ENCODE data around the gene TMEM52.

The TMEM52 gene

GRCh38 chr1:1928231-1929101 is 9.4 kb upstream of the TMEM52 start:
- DNase-seq (ENCODE audit: low read depth in 1 of 2, low spot score in 1 of 2), result no peak

- DNase-seq (ENCODE audit: low read depth in 1 of 2, low spot score in 1 of 2), result no peak
Measured at GRCh38 chr1:1927751-1928150, 8.7 kb upstream of the TMEM52 start.

DNA sequence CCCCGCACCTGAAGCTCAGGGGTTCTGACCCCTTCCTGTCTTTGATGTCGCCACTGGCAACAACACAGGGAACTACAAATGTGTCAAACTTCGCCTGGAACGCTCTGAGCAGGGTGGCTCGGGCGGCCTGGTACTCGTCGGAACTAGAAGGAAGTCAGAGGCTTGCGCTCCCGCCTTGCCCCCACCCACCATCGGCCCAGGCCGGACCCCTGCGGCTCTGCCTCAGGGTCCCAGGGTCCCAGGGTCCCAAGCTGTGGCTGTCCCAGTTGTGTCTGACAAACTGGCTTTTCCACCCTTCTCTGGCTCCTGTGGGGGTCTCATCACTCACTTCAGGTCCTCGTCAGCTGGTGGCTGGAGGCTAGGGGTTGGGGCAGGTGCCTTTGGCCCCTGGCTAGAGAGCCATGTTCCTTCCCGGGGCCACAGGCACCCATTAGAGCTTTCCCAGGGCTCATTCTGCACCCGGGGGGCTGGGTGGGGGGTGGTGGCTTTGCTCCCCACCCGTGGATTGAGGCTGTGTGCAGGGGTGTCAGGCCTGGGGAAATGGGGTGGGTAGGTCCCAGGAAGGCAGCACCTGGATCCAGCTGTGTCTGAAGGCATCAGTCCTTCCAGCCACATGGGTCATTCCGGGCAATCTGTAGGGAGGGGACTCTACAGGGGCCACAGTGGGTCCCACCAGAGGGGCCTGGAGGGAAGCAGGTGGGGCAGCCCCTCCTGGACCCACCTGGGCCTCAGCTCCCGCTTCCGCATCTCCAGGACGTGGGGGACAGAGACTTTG is 8.0 kb upstream of the TMEM52 start:
- DNase-seq (ENCODE audit: low read depth in 1 of 2, low spot score in 1 of 2), result no peak

DNA sequence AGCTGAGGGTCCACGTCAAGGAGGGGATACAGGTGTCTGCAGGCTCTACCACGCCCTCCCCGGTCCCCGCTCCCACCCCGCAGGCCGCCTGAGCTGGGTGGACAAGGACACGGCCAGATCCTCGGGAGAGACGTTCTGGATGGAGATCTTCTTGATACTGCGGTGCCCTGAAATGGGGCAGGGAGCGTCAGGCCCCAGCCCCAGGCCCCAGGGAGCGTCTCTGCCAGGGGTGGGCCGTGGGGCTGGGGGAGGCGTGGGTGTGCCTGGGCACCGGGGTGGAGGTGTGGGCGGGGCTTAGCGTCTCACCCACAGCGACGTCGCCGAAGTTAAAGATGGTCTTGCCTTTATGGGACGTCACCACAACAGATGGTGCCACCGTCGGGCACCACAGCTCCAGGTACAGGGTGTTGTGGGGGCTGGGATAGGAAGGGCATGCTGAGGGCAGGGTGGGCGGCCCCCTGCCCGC is 7.3 kb upstream of the TMEM52 start:
- DNase-seq (ENCODE audit: low read depth in 1 of 2, low spot score in 1 of 2), result no peak

DNA sequence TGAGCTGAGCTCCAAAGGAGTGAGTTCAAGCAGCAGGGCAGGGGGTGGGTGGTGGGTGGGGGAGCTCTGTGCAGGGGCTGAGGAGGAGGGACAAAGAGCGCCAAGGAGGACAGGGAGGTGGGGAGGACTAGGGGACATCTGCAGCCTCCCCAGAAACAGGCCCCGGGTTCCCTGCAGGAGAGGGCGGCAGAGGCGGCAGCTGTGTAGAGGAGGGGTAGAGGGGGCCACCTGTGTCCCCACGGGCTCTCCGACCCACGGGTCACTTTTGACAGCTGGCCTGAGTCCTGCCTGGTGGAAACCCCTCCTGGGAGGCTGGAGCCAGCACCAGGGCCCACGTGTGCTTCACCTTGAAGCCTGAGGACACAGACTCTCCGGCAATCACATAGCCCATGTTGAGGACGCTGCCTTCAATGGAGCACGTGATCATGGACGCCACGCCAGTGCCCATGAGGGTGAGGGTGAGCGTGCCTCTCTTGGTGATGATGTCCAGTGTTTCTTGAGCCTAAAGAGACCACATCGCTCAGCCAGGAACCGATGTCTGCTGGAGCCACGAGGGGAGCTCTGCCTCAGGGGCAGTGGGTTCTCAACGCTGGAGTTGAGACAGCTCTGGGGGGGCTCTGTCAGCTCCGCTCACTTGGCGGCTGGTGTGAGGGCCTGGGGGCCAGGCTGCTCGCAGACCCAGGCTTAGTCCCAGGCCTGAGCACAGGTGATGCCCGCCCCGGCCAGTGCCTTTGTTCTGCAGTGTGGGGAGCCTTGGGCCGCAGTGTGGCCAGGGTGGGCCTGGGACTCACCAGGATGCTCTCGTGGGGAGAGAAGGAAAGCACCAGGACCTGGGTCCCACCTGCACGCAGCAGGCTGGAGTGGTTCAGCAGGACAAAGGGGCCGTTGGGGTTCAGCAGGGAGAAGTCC is 6.6 kb upstream of the TMEM52 start:
- DNase-seq (ENCODE audit: low read depth in 1 of 2, low spot score in 1 of 2), result no peak

DNA sequence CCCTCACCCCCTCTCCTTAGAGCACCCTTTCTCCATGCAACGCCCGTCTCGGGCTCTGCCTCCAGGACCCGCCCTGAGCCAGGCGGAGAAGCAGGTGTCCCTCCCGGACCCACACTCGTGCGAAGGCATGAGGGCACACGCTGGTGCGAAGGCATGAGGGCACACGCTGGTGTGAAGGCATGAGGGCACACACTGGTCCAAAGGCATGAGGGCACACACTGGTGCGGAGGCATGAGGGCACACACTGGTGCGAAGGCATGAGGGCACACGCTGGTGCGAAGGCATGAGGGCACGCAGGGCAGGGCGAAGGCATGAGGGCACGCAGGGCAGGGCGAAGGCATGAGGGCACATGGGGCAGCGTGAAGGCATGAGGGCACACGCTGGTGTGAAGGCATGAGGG is 5.8 kb upstream of the TMEM52 start:
- DNase-seq (ENCODE audit: low read depth in 1 of 2, low spot score in 1 of 2), result no peak

- DNase-seq (ENCODE audit: low read depth in 1 of 2, low spot score in 1 of 2), result no peak
Measured at GRCh38 chr1:1924386-1924785, 5.3 kb upstream of the TMEM52 start.

GRCh38 chr1:1922956-1923833 is 4.1 kb upstream of the TMEM52 start:
- DNase-seq (ENCODE audit: low read depth in 1 of 2, low spot score in 1 of 2), result no peak

GRCh38 chr1:1922702-1922955 is 3.5 kb upstream of the TMEM52 start:
- DNase-seq (ENCODE audit: low read depth in 1 of 2, low spot score in 1 of 2), result no peak

DNA sequence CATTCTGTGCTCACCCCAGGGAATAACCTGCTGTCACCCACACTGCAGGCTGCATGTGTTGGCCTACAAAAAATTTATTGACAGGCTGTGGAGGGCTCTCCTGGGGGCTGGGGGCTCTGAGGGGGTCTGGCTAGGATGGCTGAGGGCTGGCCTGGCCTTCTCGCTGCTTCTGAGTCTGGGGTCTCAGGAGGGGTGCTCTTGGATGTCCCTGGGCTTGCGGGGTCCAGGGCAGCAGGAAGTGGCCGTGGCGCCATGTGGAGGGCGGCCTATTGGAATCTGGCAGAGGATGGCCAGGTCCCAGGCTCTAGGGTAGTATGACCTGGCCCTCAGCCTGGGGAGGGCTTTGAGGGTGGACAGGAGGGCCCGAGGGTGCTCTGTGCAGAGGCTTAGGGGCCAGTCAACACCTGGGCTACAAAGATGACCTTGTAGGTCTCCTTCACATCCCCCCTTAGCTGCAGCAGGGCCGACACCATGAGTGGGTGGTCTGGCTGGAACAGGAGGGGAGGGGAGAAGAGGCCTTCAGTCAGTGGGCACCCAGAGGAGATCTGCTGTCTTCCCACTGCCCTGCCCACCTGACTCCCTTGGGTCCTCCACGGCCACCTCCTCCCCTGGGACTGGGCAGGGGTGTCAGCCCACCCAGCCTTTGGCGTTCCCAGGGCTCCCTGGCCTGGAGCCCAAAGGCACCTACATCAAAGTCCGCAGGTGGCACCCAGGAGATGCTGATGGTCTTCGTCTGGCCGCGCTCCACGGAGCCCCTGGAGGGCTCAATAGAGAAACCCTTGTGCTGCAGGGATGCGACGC is 3.0 kb upstream of the TMEM52 start:
- no peak for DNase-seq (ENCODE audit: low read depth in 1 of 2, low spot score in 1 of 2)

GRCh38 chr1:1921459-1921862 is 2.4 kb upstream of the TMEM52 start:
- no peak for DNase-seq (ENCODE audit: low read depth in 1 of 2, low spot score in 1 of 2)

DNA sequence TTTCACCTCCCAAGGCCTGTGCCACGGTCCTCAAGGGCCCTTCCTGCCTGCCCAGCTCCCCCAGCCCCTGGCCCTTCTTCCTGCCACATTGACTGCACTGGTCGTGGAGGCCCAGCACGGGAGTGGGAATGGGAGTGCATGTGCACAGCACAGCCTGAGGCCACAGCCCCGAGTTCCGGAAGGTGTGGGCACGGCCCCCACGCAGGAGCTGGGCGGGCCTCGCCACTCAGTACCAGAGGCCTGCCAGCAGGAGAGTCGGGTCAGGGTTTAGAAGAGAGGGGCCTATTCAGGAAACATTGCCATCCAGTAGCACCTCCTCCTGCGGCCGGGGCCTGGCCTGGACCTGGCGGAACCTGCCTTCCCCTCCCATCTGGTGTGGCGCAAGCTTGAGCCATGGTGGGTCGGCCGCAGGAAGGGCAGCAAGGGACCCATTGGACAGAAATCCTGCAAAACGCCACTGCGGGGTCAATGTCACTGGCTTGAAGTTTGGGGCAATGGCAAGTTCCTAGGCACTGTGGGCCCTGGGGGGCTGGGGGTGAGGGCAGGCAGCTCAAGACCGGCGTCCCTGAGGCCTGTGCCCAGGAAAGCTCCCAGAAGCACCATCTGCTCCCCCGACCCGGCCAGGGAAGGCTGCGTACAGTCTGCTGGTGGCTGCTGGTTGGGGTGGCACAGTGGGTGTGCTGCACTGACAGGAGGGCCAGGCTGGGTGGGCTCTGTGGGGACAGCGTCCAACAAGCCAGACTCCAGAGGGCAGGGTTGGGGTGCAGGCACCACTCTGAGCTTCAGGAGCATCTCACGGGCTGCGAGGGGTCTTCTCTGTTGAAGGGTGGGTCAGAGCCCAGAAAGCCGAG is 1.8 kb upstream of the TMEM52 start:
- DNase-seq (ENCODE audit: low read depth in 1 of 2, low spot score in 1 of 2), result no peak

DNA sequence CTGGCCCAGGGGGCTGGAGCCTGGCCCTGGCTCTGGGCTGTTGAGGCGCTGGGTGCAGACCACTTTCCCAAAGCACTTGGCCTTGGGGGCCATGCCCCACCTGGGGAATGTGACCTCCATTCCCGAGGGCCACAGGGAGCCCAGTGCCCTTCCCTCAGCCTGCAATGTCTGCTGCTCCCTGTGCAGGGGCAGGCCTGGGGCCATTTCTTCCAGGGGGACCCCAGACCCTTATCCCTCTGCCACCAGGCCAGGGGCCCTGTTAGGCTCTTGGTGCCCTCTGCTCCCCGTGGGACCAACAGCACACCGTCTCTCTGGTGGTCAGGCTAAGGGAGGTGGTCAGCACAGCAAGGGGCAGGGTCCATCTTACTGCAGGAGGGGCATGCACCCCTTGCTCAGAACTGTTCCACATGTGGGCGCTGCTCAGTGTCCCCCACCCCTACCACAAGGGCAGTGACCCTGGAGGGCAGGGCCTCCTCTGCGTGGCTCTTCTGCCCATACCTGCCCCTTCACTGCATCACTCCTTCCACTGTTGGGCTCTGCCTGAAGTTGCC is 1.1 kb upstream of the TMEM52 start:
- no peak for DNase-seq (ENCODE audit: low read depth in 1 of 2, low spot score in 1 of 2)

- DNase-seq (ENCODE audit: low read depth in 1 of 2, low spot score in 1 of 2), result peak; percentile 97 to 100
Measured at GRCh38 chr1:1919304-1920056, 401 bp upstream of the TMEM52 start.

GRCh38 chr1:1917995-1918900 is 831 bp downstream of the TMEM52 start:
- DNase-seq (ENCODE audit: low read depth in 1 of 2, low spot score in 1 of 2), result no peak

DNA sequence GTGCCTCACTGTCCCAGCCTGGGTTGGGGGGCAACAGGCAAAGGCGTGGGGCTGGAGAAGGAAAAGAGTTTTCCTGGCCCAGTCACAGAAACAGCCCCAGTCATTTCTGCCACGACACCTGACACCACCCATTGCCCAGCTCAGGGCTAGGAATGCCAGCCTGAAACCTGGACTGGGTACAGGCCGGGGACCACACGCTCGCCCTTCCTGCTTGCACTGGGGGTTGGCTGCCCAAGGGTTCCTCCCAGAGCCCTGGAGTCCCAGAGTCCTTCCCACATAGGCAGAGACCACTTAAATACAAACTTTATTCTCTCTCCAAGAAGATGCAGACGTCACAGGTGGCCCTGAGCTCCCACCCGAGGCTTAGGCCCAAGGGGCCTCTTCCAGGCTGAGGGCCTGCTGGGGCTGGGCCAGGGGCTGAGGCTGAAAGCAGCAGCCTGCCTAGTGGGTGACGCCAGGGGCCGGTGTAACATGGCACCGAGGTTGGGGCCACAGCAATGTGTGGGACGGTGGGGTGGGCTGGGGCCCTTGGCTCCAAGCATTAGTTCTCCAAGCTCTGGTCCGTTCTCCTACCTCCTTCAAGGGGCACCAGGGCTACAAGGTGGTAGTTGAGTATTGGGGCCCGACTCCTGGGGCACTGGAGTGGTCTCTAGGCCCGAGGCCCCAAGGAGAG is 1.6 kb downstream of the TMEM52 start:
- no peak for DNase-seq (ENCODE audit: low read depth in 1 of 2, low spot score in 1 of 2)

Measured in stimulated activated CD4-positive, alpha-beta T cell treated with anti-CD3 and anti-CD28 coated beads, Interleukin-15, amount 100 ng/mL, for 1 hour (primary cell).